Colonic mucosa (tissue), 4 donors: Measurements from ENCODE around the gene ATP2C2. TPM values are rescaled to one million over a fixed set of nuclear protein-coding genes. Genes with fewer than 3 reads are reported as not detected.
"Not testable (repeated sequence)": the region's sequence is repeated elsewhere in the genome, so short reads cannot be mapped to it uniquely, and the experiment has no call there.

Source experiments
- DNase-seq: peaks from one replicate; pipeline ENCODE4 v3.0.0-alpha.2; 2020
- H3K27ac ChIP-seq: fragments of 200-600 bp; one replicate; pipeline ENCODE4 v1.8.0; 2021
- H3K27me3 ChIP-seq: fragments of 200-600 bp; one replicate; pipeline ENCODE4 v1.8.0; 2021
- H3K36me3 ChIP-seq: fragments of 200-600 bp; one replicate; pipeline ENCODE4 v1.8.0; 2021
- H3K4me1 ChIP-seq: fragments of 200-600 bp; one replicate; pipeline ENCODE4 v1.8.0; 2021; ENCODE audit warnings: mild to moderate bottlenecking
- H3K4me3 ChIP-seq: fragments of 200-600 bp; one replicate; pipeline ENCODE4 v1.8.0; 2021
- H3K9ac ChIP-seq, 2 donors: one replicate each; pipeline ENCODE4 v1.7.0; 2013; ENCODE audit warnings: control low read depth in 2 of 2, low read depth in 2 of 2, low read length in 2 of 2
- H3K9me3 ChIP-seq: fragments of 200-600 bp; one replicate; pipeline ENCODE4 v1.8.0; 2021
- CTCF ChIP-seq: fragments of 200-600 bp; IDR thresholded peaks from one replicate; pipeline ENCODE4 v1.8.0; 2022; ENCODE audit warnings: antibody characterized with exemption, mild to moderate bottlenecking
- intact Hi-C: fragments of 100-400 bp; cut with DNase I; formaldehyde crosslinking; loops from one replicate; pipeline ENCODE4 v1.14.1; 2022
- total RNA-seq, 2 donors: library from RNA; stranded (reverse); fragmentation: NEBNext Ultra II Directional in 1 of 2; extraction: Animal tissue kit (Norgen Biotek cat#: 25700) in 1 of 2; gene quantifications; one replicate each; pipeline ENCODE4 v1.2.1, GENCODE V29; 2021
- donor health status: healthy.
- donor health status: DM: no; HTN: no; CAD: no.
- donor health status: DM: no; HTN: no; CAD: no.

ATP2C2 gene
- total RNA-seq, 2 donors from 2014 or later = 126 to 220 TPM

GRCh38 chr16:84334482-84334881, 33.9 kb upstream of the ATP2C2 start:
- no peak for DNase-seq
- no peak overlapping the region for H3K4me3 ChIP-seq
- H3K9me3 ChIP-seq = no peaks in the 10 kb centered on the region
- no peaks in the 10 kb centered on the region for H3K27me3 ChIP-seq
- peak overlapping the region in 1 of 2 donors; percentile 28 for H3K9ac ChIP-seq
- no peaks in the 10 kb centered on the region for H3K36me3 ChIP-seq
- peak overlapping the region; percentile 75 for H3K27ac ChIP-seq
- intact Hi-C loops = no loop called here
- TF ChIP-seq CTCF = no peak
- H3K4me1 ChIP-seq = peaks cover 6% of the 10 kb centered on the region

- H3K27me3 ChIP-seq, H3K27ac ChIP-seq, H3K9ac ChIP-seq, DNase-seq, H3K36me3 ChIP-seq, H3K4me3 ChIP-seq, H3K9me3 ChIP-seq, intact Hi-C loops: not testable (repeated sequence)
- H3K4me1 ChIP-seq = peaks cover 14% of the 10 kb centered on the region
These were observed 31.1 kb upstream of the ATP2C2 start for GRCh38 chr16:84337236-84337635.

GRCh38 chr16:84339311-84339710, 29.0 kb upstream of the ATP2C2 start:
- H3K36me3 ChIP-seq = no peaks in the 10 kb centered on the region
- H3K4me3 ChIP-seq = no peak overlapping the region
- H3K27ac ChIP-seq = no peak overlapping the region
- intact Hi-C loops = no loop called here
- TF ChIP-seq CTCF = no peak
- peaks cover 8% of the 10 kb centered on the region for H3K4me1 ChIP-seq
- no peak for DNase-seq
- no peaks in the 10 kb centered on the region for H3K27me3 ChIP-seq
- no peak overlapping the region for H3K9ac ChIP-seq
- H3K9me3 ChIP-seq = no peaks in the 10 kb centered on the region

- Histone ChIP-seq H3K27me3 (no peaks in the 10 kb centered on the region), H3K27ac (no peak overlapping the region), H3K4me3 (no peak overlapping the region), H3K36me3 (no peaks in the 10 kb centered on the region), H3K9ac (peak overlapping the region in 1 of 2 donors; percentile 56), H3K9me3 (no peaks in the 10 kb centered on the region), H3K4me1 (peaks cover 8% of the 10 kb centered on the region)
- no peak for TF ChIP-seq CTCF
- intact Hi-C loops = no loop called here
- DNase-seq = no peak
These were observed 28.6 kb upstream of the ATP2C2 start for GRCh38 chr16:84339766-84340165.

- peak; percentile 86 for DNase-seq
- Histone ChIP-seq H3K27ac (peak overlapping the region; percentile 76), H3K36me3 (no peaks in the 10 kb centered on the region), H3K27me3 (no peaks in the 10 kb centered on the region), H3K9me3 (no peaks in the 10 kb centered on the region), H3K9ac (peak overlapping the region; percentile 41 to 56), H3K4me1 (peaks cover 8% of the 10 kb centered on the region), H3K4me3 (no peak overlapping the region)
- intact Hi-C loops = no loop called here
- no peak for TF ChIP-seq CTCF
These were observed 27.9 kb upstream of the ATP2C2 start for GRCh38 chr16:84340325-84341040.

GRCh38 chr16:84341528-84342295, 26.6 kb upstream of the ATP2C2 start:
- Histone ChIP-seq H3K27ac (peak overlapping the region; percentile 76), H3K36me3 (no peaks in the 10 kb centered on the region), H3K4me1 (peaks cover 8% of the 10 kb centered on the region), H3K27me3 (no peaks in the 10 kb centered on the region), H3K9ac (peak overlapping the region in 1 of 2 donors; percentile 63), H3K9me3 (no peaks in the 10 kb centered on the region), H3K4me3 (no peak overlapping the region)
- intact Hi-C loops = no loop called here
- TF ChIP-seq CTCF = no peak
- DNase-seq = peak; percentile 86

GRCh38 chr16:84343800-84344199, 24.5 kb upstream of the ATP2C2 start:
- intact Hi-C loops = not testable (repeated sequence)
- H3K4me1 ChIP-seq = peaks cover 10% of the 10 kb centered on the region

More at GRCh38 chr16:84343800-84344199, 24.5 kb upstream of the ATP2C2 start:
- not testable (repeated sequence) for H3K27me3 ChIP-seq, H3K9me3 ChIP-seq, DNase-seq, H3K36me3 ChIP-seq, H3K27ac ChIP-seq, H3K4me3 ChIP-seq, H3K9ac ChIP-seq
